Measurements from ENCODE around the gene DHRS4.

DNA sequence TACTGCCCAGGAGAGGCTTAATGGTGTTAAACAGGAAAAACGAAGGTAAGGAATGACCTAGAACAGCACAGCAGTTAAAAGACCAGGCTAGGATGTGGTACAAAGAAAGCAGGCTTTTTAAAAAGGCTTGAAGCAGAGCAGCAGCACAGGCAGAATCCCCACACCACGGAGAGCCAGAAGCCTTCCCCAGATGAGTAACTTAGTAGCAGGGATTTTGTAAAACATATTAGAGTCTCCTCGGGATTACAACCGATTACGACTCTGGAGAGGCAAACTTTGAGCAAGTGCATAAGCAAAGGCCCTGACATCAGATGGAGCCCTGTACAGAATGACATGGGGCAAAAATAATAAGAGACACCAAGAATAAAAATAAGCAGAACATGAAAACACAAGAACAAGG, 37.1 kb upstream of the DHRS4 start:
- TF ChIP-seq, protein P1, sequence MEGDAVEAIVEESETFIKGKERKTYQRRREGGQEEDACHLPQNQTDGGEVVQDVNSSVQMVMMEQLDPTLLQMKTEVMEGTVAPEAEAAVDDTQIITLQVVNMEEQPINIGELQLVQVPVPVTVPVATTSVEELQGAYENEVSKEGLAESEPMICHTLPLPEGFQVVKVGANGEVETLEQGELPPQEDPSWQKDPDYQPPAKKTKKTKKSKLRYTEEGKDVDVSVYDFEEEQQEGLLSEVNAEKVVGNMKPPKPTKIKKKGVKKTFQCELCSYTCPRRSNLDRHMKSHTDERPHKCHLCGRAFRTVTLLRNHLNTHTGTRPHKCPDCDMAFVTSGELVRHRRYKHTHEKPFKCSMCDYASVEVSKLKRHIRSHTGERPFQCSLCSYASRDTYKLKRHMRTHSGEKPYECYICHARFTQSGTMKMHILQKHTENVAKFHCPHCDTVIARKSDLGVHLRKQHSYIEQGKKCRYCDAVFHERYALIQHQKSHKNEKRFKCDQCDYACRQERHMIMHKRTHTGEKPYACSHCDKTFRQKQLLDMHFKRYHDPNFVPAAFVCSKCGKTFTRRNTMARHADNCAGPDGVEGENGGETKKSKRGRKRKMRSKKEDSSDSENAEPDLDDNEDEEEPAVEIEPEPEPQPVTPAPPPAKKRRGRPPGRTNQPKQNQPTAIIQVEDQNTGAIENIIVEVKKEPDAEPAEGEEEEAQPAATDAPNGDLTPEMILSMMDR (IDR thresholded peaks at IDR 0.05; ENCODE audit: low read depth, low read length) = no peak
- no peak for TF ChIP-seq POLR2A (IDR thresholded peaks at IDR 0.05; ENCODE audit: extremely low read depth, insufficient read length)
- TF ChIP-seq, protein P2, sequence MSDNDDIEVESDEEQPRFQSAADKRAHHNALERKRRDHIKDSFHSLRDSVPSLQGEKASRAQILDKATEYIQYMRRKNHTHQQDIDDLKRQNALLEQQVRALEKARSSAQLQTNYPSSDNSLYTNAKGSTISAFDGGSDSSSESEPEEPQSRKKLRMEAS (IDR thresholded peaks at IDR 0.05; ENCODE audit: low read depth, low read length) = no peak

Measured in NB4 (cell line).